Upper lobe of right lung (tissue), 1 donor: ENCODE data around the gene LUC7L2. TPM values are rescaled to one million over a fixed set of nuclear protein-coding genes. Genes with fewer than 3 reads are reported as not detected.

Source experiments
- ATAC-seq: fragments of 200-7000 bp; cut with Tn5 transposase; one replicate; pipeline ENCODE4 v1.9.1; 2020; ENCODE audit warnings: mild to moderate bottlenecking, moderate library complexity
- DNase-seq: peaks from one replicate; pipeline ENCODE4 v3.0.0-alpha.2; 2020
- H3K27ac ChIP-seq: fragments of 200-600 bp; one replicate; pipeline ENCODE4 v1.8.0; 2022
- H3K27me3 ChIP-seq: fragments of 200-600 bp; one replicate; pipeline ENCODE4 v1.8.0; 2022; ENCODE audit warnings: mild to moderate bottlenecking
- H3K36me3 ChIP-seq: fragments of 200-600 bp; one replicate; pipeline ENCODE4 v1.8.0; 2022
- H3K4me1 ChIP-seq: fragments of 200-600 bp; one replicate; pipeline ENCODE4 v1.8.0; 2022
- H3K4me3 ChIP-seq: fragments of 200-600 bp; one replicate; pipeline ENCODE4 v1.8.0; 2022; ENCODE audit warnings: mild to moderate bottlenecking
- H3K9me3 ChIP-seq: fragments of 200-600 bp; one replicate; pipeline ENCODE4 v1.8.0; 2022
- CTCF ChIP-seq: fragments of 200-600 bp; IDR thresholded peaks from one replicate; pipeline ENCODE4 v1.8.0; 2022; ENCODE audit warnings: antibody characterized with exemption
- intact Hi-C: fragments of 100-400 bp; cut with DNase I; formaldehyde crosslinking; loops from one replicate; pipeline ENCODE4 v1.11.0; 2022
- total RNA-seq: library from RNA; stranded (reverse); fragmentation: NEBNext Ultra II Directional; extraction: Animal tissue kit (Norgen Biotek cat#: 25700); gene quantifications from one replicate; pipeline ENCODE4 v1.2.1, GENCODE V29; 2021
- donor health status: DM: no; HTN: yes; CAD: no; lungs with severe emphysema.

Gene LUC7L2
- total RNA-seq, 1 donor from 2014 or later = 79.5 TPM

GRCh38 chr7:139471740-139472353 is 112.2 kb downstream of the LUC7L2 start:
- no peak overlapping the region for H3K4me3 ChIP-seq
- ATAC-seq = peak; percentile 45
- no peaks in the 10 kb centered on the region for H3K4me1 ChIP-seq
- DNase-seq = no peak
- no peaks in the 10 kb centered on the region for H3K27me3 ChIP-seq
- H3K36me3 ChIP-seq = no peaks in the 10 kb centered on the region
- intact Hi-C loops = no loop called here
- no peak overlapping the region for H3K27ac ChIP-seq
- no peak for TF ChIP-seq CTCF
- no peaks in the 10 kb centered on the region for H3K9me3 ChIP-seq

Other genes starting within 250 kb of the LUC7L2 start
- gene UBN2, start 128.7 kb upstream of the LUC7L2 start, total RNA-seq = 23.5 TPM
- gene FMC1, start 18.6 kb upstream of the LUC7L2 start, total RNA-seq = 11.4 TPM
- 6.5 TPM for gene KLRG2, start 123.8 kb downstream of the LUC7L2 start, total RNA-seq
- gene CLEC2L, start 163.8 kb downstream of the LUC7L2 start, total RNA-seq = not detected